T-helper 1 cell treated with Interleukin-12 subunit alpha and Interleukin-12 subunit beta and Interleukin-4 antibody, amounts not matched to agents 30 μg/mL and 1 μg/mL, for 36 hours (primary cell): ENCODE measurements around the gene CAMLG.

ENCODE experiments used
- H3K27ac Mint-ChIP-seq: one replicate; pipeline ENCODE4 v1.8.0; 2021; ENCODE audit warnings: mild to moderate bottlenecking, mixed read lengths
- H3K27me3 Mint-ChIP-seq: one replicate; pipeline ENCODE4 v1.8.0; 2021; ENCODE audit warnings: low read depth, mixed read lengths
- H3K36me3 Mint-ChIP-seq: one replicate; pipeline ENCODE4 v1.8.0; 2021; ENCODE audit warnings: low read depth, mixed read lengths
- H3K4me1 Mint-ChIP-seq: one replicate; pipeline ENCODE4 v1.8.0; 2021; ENCODE audit warnings: low read depth, mixed read lengths
- H3K4me3 Mint-ChIP-seq: one replicate; pipeline ENCODE4 v1.8.0; 2021; ENCODE audit warnings: mild to moderate bottlenecking, moderate library complexity, mixed read lengths
- H3K9me3 Mint-ChIP-seq: one replicate; pipeline ENCODE4 v1.8.0; 2021; ENCODE audit warnings: mixed read lengths

CAMLG gene

DNA sequence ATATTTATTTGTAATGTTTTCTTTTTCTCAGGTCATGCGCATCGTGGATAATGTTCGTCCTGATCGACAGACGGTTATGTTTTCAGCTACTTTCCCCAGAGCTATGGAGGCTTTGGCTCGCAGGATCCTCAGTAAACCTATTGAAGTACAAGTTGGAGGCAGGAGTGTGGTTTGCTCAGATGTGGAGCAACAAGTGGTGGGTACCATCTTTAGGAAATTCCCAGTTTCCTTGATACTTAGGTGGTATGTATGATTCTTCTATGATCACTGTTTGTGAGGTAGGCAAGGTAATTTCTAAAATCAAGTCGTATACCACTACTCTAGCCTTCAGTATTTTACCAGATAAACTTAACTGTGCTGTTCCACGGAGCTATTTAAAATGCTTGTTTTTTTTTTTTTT, 56.5 kb downstream of the CAMLG start:
- no peaks in the 10 kb centered on the region for H3K9me3 Mint-ChIP-seq
- H3K27ac Mint-ChIP-seq, result no peak overlapping the region
- H3K27me3 Mint-ChIP-seq, result no peaks in the 10 kb centered on the region
- H3K4me3 Mint-ChIP-seq, result no peak overlapping the region
- peaks cover 4% of the 10 kb centered on the region for H3K4me1 Mint-ChIP-seq
- peaks cover 43% of the 10 kb centered on the region for H3K36me3 Mint-ChIP-seq

DNA sequence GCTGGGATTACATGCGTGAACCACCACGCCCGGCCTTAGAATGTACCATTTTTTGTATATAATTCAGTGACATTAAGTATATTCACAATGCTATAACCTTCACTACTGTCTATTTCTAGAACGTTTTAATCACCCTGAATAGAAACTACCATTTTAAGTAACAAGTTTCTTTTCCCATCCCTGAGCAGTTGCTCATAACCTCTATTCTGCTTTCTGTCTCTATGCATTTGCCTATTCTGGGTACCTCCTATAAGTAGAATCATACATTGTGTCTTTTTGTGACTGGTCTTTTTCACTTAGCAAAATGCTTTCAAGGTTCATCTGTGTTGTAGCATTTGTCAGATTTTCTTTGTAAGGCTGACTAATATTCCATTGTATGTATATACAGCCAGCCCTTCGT, 60.1 kb downstream of the CAMLG start:
- Mint-ChIP-seq H3K36me3 (peaks cover 31% of the 10 kb centered on the region), H3K4me1 (peaks cover 2% of the 10 kb centered on the region), H3K4me3 (no peak overlapping the region), H3K9me3 (no peaks in the 10 kb centered on the region), H3K27ac (no peak overlapping the region), H3K27me3 (no peaks in the 10 kb centered on the region)
